Mesothelial cell of epicardium (in vitro differentiated cells): ENCODE data around the gene SLFN12. TPM values are rescaled to one million over a fixed set of nuclear protein-coding genes. Genes with fewer than 3 reads are reported as not detected.
"Not testable (repeated sequence)": the region's sequence is repeated elsewhere in the genome, so short reads cannot be mapped to it uniquely, and the experiment has no call there.

ENCODE experiments used
- DNase-seq, 2 experiments: peaks; one replicate each; pipeline ENCODE4 v3.0.0; 2021; ENCODE audit warnings: low spot score in 2 of 2; ENCODE audit not compliant: unreplicated experiment in 2 of 2
- H3K27ac Mint-ChIP-seq: 2 replicates; pipeline ENCODE4 v1.8.0; 2021; ENCODE audit warnings: mixed read lengths
- H3K27me3 Mint-ChIP-seq: 2 replicates; pipeline ENCODE4 v1.8.0; 2021; ENCODE audit warnings: low read depth, mixed read lengths
- H3K36me3 Mint-ChIP-seq: 2 replicates; pipeline ENCODE4 v1.8.0; 2021; ENCODE audit warnings: mixed read lengths
- H3K4me1 Mint-ChIP-seq: 2 replicates; pipeline ENCODE4 v1.8.0; 2021; ENCODE audit warnings: mixed read lengths
- H3K4me3 Mint-ChIP-seq: 2 replicates; pipeline ENCODE4 v1.8.0; 2021; ENCODE audit warnings: mild to moderate bottlenecking, moderate library complexity, mixed read lengths
- H3K9me3 Mint-ChIP-seq: 2 replicates; pipeline ENCODE4 v1.8.0; 2021; ENCODE audit warnings: mixed read lengths
- total RNA-seq: library from RNA; stranded (reverse); gene quantifications from 3 replicates; pipeline ENCODE4 v1.2.1, GENCODE V29; 2021
- TF ChIP-seq, protein P1 (sequence below): fragments of 200-600 bp; sonication (generic); IDR thresholded peaks from one replicate; pipeline ENCODE4 v1.5.0; 2021; ENCODE audit warnings: antibody characterized with exemption; ENCODE audit not compliant: unreplicated experiment

The SLFN12 gene
- total RNA-seq, 1 donor from 2014 or later, result 18.4 TPM

GRCh38 chr17:35467824-35468223 lies 35.5 kb upstream of the SLFN12 start:
- Mint-ChIP-seq H3K9me3 (peaks cover 10% of the 10 kb centered on the region), H3K36me3 (no peaks in the 10 kb centered on the region), H3K4me3 (no peak overlapping the region), H3K27me3 (peaks cover 69% of the 10 kb centered on the region), H3K27ac (no peak overlapping the region), H3K4me1 (no peaks in the 10 kb centered on the region)
- TF ChIP-seq, protein P1, sequence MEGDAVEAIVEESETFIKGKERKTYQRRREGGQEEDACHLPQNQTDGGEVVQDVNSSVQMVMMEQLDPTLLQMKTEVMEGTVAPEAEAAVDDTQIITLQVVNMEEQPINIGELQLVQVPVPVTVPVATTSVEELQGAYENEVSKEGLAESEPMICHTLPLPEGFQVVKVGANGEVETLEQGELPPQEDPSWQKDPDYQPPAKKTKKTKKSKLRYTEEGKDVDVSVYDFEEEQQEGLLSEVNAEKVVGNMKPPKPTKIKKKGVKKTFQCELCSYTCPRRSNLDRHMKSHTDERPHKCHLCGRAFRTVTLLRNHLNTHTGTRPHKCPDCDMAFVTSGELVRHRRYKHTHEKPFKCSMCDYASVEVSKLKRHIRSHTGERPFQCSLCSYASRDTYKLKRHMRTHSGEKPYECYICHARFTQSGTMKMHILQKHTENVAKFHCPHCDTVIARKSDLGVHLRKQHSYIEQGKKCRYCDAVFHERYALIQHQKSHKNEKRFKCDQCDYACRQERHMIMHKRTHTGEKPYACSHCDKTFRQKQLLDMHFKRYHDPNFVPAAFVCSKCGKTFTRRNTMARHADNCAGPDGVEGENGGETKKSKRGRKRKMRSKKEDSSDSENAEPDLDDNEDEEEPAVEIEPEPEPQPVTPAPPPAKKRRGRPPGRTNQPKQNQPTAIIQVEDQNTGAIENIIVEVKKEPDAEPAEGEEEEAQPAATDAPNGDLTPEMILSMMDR, result no peak
- DNase-seq, result no peak

GRCh38 chr17:35460354-35460851 lies 28.1 kb upstream of the SLFN12 start:
- Mint-ChIP-seq H3K4me3 (peak overlapping the region; percentile 65), H3K4me1 (peaks cover 5% of the 10 kb centered on the region), H3K27ac (no peak overlapping the region), H3K9me3 (peaks cover 9% of the 10 kb centered on the region), H3K36me3 (no peaks in the 10 kb centered on the region), H3K27me3 (peaks cover 80% of the 10 kb centered on the region)
- no peak for DNase-seq
- TF ChIP-seq, protein P1, result no peak

GRCh38 chr17:35454035-35454434 lies 21.7 kb upstream of the SLFN12 start:
- not testable (repeated sequence) for H3K4me3 Mint-ChIP-seq, H3K4me1 Mint-ChIP-seq, H3K27ac Mint-ChIP-seq, H3K36me3 Mint-ChIP-seq, DNase-seq, H3K9me3 Mint-ChIP-seq
- H3K27me3 Mint-ChIP-seq, result peaks cover 89% of the 10 kb centered on the region

DNA sequence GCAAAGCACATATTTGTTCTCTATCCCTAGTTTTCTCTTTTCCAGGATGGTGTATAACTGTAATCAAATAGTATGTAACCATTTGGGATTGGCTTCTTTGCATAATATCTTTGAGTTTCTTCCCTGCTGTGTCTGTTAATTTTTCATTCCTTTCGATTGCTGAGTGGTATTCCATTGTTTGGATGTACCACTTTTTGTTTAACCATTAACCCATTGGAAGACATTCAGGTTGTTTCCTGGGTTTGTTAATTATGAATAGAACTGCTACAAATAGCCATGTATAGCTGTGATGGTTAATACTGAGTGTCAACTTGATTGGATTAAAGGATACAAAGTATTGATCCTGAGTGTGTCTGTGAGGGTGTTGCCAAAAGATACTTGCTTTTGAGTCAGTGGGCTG lies 20.9 kb upstream of the SLFN12 start:
- Mint-ChIP-seq H3K9me3 (peaks cover 3% of the 10 kb centered on the region), H3K36me3 (no peaks in the 10 kb centered on the region), H3K27me3 (peaks cover 83% of the 10 kb centered on the region), H3K27ac (no peak overlapping the region), H3K4me1 (peaks cover 4% of the 10 kb centered on the region), H3K4me3 (no peak overlapping the region)
- DNase-seq, result no peak
- TF ChIP-seq, protein P1, result no peak

DNA sequence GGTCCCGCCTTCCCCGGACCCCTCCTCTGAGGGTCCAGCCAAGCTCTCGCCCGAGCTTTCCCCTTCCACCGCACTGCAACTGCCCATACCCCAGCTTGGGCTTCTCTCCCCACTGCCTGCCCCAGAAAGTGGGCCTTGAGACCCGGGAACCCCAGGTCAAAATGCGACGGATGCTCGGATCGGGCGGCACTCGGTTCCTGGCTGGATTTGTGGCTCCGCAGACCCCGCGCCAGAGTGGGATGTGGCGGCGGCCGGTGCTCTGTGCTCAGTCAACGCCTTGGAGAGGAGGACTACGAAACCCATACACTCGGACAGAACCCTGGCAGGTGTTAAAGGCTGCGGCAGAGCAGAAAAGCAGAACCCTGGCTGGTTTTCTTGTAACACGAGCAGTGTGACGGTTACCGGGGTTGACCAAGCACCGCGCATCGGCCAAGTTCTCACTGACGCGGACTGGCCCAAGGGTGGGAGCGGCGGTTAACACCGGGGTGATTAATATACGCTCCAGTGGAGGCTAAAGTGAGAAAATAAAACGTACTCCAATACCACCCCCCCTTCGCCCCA lies 17.2 kb upstream of the SLFN12 start:
- Mint-ChIP-seq H3K9me3 (no peaks in the 10 kb centered on the region), H3K27ac (no peak overlapping the region), H3K4me1 (peaks cover 11% of the 10 kb centered on the region), H3K27me3 (peaks cover 48% of the 10 kb centered on the region), H3K4me3 (peak overlapping the region; percentile 74), H3K36me3 (no peaks in the 10 kb centered on the region)
- DNase-seq, result no peak
- TF ChIP-seq, protein P1, result no peak

DNA sequence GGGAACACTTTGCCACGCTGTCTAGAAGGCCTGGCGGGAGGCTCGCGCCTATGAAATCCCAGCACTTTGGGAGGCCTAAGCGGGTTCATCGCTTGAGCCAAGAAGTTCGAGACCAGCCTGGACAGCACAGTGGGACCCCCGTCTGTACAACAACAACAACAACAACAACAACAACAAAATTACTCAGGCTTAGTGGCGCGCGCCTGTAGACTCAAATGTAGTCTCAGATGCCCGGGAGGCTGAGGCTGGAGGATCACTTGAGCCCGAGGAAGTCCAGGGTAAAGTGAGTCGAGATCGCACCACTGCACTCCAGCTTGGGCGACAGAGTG lies 16.6 kb upstream of the SLFN12 start:
- Mint-ChIP-seq H3K9me3 (no peaks in the 10 kb centered on the region), H3K27ac (peak overlapping the region; percentile 65), H3K27me3 (peaks cover 42% of the 10 kb centered on the region), H3K4me3 (peak overlapping the region; percentile 74), H3K36me3 (no peaks in the 10 kb centered on the region), H3K4me1 (peaks cover 11% of the 10 kb centered on the region)
- TF ChIP-seq, protein P1, result no peak
- DNase-seq, result no peak
